ENCODE results near the gene SEC11A.
"Not testable (repeated sequence)": the region's sequence is repeated elsewhere in the genome, so short reads cannot be mapped to it uniquely, and the experiment has no call there.

SEC11A gene

DNA sequence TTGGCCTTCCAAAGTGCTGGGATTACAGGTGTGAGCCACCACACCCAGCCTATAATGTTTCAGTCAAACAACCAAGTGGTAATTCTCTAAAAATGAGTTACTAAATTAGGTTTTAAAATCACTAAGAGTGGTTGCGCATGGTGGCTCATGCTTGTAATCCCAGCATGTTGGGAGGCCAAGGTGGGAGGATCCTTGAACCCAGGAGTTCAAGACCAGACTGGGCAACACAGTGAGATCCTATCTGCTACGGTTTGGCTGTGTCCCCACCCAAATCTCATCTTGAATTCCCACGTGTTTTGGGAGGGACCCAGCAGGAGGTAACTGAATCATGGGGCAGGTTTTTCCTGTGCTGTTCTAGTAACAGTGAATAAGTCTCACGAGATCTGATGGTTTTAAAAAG, 26.1 kb downstream of the SEC11A start:
- in situ Hi-C loops (cut with HindIII; ENCODE audit: low sequenced_read_pairs): no loop called here
- TF ChIP-seq, protein P1, sequence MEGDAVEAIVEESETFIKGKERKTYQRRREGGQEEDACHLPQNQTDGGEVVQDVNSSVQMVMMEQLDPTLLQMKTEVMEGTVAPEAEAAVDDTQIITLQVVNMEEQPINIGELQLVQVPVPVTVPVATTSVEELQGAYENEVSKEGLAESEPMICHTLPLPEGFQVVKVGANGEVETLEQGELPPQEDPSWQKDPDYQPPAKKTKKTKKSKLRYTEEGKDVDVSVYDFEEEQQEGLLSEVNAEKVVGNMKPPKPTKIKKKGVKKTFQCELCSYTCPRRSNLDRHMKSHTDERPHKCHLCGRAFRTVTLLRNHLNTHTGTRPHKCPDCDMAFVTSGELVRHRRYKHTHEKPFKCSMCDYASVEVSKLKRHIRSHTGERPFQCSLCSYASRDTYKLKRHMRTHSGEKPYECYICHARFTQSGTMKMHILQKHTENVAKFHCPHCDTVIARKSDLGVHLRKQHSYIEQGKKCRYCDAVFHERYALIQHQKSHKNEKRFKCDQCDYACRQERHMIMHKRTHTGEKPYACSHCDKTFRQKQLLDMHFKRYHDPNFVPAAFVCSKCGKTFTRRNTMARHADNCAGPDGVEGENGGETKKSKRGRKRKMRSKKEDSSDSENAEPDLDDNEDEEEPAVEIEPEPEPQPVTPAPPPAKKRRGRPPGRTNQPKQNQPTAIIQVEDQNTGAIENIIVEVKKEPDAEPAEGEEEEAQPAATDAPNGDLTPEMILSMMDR (IDR thresholded peaks at IDR 0.05; ENCODE audit: low read depth, low read length, missing control alignments): no peak
- H3K4me3 ChIP-seq (ENCODE audit: low read depth, low read length): no peak overlapping the region
- DNase-seq (ENCODE audit: low read depth): no peak

DNA sequence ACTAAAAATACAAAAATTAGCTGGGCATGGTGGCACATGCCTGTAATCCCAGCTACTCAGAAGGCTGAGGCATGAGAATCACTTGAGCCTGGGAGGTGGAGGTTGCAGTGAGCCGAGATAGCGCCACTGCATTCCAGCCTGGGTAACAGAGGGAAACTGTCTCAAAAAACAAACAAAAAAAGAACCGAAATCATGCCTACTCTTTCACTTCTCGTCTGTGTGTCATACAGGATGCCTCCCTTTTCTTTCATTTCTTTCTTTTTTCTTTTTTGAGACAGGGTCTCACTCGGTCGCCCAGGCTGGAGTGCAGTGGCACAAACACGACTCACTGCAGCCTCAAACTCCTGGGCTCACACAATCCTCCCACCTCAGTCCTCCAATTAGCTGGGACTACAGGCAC, 29.5 kb downstream of the SEC11A start:
- DNase-seq (ENCODE audit: low read depth); in situ Hi-C loops (cut with HindIII; ENCODE audit: low sequenced_read_pairs); H3K4me3 ChIP-seq (ENCODE audit: low read depth, low read length): not testable (repeated sequence)

DNA sequence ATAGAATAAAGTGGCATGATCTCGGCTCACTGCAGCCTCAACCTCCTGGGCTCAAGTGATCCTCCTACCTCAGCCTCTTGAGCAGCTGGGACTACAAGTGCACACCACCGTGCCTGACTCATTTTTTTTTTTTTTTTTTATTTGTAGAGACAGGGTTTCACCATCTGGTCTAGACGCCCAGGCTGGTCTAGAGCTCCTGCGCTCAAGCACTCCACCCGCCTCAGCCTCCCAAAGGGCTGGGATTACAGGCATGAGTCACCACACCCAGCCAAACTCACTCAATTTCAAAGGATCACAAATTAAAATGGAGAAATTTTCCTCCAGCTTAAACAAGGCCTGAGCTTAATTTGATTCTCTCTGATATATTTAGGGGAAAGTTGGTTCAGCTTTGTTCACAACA, 30.6 kb downstream of the SEC11A start:
- peak; percentile 19 for DNase-seq (ENCODE audit: low read depth)
- in situ Hi-C loops (cut with HindIII; ENCODE audit: low sequenced_read_pairs): no loop called here
- TF ChIP-seq, protein P1 (IDR thresholded peaks at IDR 0.05; ENCODE audit: low read depth, low read length, missing control alignments): no peak
- no peak overlapping the region for H3K4me3 ChIP-seq (ENCODE audit: low read depth, low read length)

DNA sequence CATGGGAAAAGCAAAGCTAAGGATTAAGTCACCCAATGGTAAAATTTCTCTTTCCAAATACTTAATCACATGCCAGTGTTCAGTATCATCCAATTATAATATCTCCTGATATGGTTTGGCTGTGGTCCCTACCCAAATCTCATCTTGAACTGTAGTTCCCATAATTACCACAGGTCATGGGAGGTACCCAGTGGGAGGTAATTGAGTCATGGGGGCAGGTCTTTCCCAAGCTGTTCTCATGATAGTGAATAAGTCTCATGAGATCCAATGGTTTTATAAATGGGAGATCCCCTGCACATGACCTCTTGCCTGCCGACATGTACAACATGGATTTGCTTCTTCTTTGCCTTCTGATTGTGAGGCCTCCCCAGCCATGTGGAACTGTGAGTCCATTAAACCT, 31.8 kb downstream of the SEC11A start:
- in situ Hi-C loops (cut with HindIII; ENCODE audit: low sequenced_read_pairs): no loop called here
- TF ChIP-seq, protein P1 (IDR thresholded peaks at IDR 0.05; ENCODE audit: low read depth, low read length, missing control alignments): no peak
- H3K4me3 ChIP-seq (ENCODE audit: low read depth, low read length): no peak overlapping the region
- peak; percentile 65 for DNase-seq (ENCODE audit: low read depth)

DNA sequence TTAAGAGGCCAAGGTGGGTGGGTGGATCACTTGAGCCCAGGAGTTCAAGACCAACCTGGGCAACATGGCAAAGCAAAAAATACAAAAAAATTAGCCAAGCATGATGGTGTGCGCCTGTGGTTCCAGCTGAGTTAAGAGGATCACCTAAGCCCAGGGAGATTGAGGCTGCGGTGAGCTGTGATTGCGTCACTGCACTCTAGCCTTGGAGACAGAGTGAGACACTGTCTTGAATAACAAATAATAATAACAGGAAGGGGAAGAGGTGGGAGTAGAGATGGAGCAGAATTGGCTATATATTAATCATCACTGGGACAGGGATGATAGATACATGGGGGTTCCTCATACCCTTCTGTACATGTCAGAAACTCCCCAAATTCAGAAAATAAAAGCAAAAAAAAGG, 34.1 kb downstream of the SEC11A start:
- in situ Hi-C loops (cut with HindIII; ENCODE audit: low sequenced_read_pairs): no loop called here
- H3K4me3 ChIP-seq (ENCODE audit: low read depth, low read length): no peak overlapping the region
- TF ChIP-seq, protein P1 (IDR thresholded peaks at IDR 0.05; ENCODE audit: low read depth, low read length, missing control alignments): no peak
- DNase-seq (ENCODE audit: low read depth): no peak

DNA sequence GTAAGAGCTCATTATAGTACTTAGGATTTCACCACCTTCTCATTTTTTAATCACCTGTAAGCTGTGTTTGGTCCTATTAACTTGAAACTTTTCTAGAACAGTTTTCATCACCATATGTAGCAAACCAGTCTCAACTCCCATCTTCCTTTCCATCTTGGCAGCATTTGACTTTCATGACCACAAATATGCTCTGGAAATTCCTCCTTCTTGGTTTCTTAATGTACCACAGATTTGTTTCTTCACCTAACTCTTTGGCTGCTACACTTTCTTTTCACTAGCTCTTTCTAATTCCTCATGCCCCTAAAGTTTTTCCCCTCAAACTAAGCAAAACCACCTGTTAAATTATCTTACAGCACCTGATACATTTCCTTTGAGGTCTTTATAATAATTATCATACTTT, 44.7 kb downstream of the SEC11A start:
- no peak overlapping the region for H3K4me3 ChIP-seq (ENCODE audit: low read depth, low read length)
- in situ Hi-C loops (cut with HindIII; ENCODE audit: low sequenced_read_pairs): no loop called here
- TF ChIP-seq, protein P1 (IDR thresholded peaks at IDR 0.05; ENCODE audit: low read depth, low read length, missing control alignments): no peak
- DNase-seq (ENCODE audit: low read depth): peak; percentile 85

DNA sequence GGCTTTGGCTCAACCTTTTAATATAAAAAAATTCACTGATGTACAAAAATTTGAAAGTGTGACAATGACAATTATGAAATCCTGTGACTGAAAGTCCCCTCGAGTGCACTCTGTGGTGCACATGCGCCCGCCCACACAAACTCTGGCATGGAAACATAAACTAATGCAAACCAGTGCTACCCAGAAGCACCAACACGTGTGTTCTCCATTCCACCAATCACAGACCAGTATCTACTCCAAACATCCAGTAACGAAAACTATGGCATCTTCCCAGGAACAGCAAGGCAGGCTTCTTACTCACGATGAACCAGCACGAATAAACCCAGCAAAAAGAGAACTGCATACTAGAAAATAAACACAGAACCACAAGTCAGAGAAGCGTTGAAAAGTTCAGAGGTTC, 46.2 kb downstream of the SEC11A start:
- DNase-seq (ENCODE audit: low read depth): no peak
- H3K4me3 ChIP-seq (ENCODE audit: low read depth, low read length): no peak overlapping the region
- TF ChIP-seq, protein P1 (IDR thresholded peaks at IDR 0.05; ENCODE audit: low read depth, low read length, missing control alignments): no peak
- in situ Hi-C loops (cut with HindIII; ENCODE audit: low sequenced_read_pairs): loop anchor here (10.0 kb wide), 1 partner anchor 375 kb away; no protein-coding TSS in a partner anchor
